Amygdala (tissue), 56 donors: ENCODE data around the gene BIRC7.

ENCODE experiments used
- DNase-seq, 56 donors: peaks; one replicate each; lab custom pipeline; 2025; lab: John Stamatoyannopoulos, UW

The BIRC7 gene

GRCh38 chr20:63261060-63261794 lies 25.5 kb downstream of the BIRC7 start:
- peak in 1 of 56 donors; percentile 5 for DNase-seq

DNA sequence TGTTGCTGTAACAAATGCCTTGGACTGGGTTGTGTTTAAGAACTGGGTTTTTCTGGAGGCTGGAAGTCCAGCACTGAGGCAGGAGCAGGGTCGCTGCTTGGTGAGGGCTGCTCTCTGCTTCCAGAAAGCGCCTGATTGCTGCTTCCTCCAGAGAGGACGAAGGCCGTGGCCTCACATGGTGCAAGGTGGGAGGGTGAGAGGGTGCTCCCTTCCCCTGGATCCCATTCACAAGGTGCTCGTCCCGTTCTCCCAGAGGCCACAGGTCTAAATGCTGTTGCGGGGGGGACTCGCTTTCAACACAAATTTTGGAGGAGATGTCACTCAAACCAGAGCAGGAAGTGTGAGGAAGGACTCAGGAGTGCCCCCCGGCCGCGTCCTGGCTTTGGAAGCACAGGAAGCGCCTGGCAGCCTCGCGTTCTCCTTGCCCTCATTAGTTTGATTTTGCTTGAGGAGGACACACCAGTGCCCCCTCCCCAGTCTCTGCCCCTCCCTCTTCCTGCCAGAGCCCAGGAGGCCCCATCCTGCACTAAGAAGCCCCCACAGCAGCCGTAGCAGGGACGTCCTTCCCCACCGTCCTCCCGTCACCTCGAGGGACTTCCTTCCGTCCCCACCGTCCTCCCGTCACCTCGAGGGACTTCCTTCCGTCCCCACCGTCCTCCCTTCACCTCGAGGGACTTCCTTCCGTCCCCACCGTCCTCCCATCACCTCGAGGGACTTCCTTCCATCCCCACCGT lies 26.3 kb downstream of the BIRC7 start:
- DNase-seq, result no peak

- no peak for DNase-seq
These were observed 27.1 kb downstream of the BIRC7 start for GRCh38 chr20:63262836-63263235.

DNA sequence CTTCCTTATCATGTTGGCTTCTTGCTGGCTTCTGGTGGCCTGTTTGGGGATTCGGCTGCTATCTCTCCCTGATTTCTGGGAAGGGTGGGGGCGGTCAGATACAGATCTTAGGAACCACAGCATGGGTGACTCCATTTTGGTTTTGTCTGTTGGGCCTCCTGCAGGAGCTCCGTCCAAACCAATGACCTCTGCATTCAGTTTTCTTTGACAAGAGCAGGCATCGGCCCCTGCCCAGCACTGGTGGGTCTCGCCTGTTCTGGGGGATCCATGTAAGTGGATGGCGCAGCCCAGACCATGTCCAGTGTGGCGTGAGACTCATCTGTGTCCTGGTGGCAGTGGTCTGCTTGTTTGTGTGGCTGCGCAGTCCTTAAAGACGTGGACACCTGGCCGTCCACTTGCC lies 28.3 kb downstream of the BIRC7 start:
- DNase-seq, result no peak

DNA sequence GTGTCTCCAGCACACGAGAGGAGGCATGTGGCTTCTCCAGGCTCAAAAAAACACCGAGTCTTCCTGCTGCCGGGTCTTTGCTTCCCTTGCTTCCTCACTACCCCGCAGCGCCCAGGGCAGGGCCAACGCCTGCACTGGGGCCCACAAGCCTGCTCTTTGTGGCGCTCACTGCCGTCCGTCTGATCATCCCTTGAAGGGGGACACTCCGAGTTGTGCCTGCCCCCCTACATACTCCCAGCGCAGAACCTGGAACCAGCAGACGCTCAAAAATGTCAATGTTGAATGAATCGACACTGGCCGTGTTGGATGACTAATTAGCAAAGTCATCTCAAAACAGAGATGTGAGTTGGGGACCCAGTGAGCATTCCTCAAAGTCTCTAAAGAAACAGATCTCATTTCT lies 28.8 kb downstream of the BIRC7 start:
- DNase-seq, result peak in 8 of 56 donors; percentile 12 to 30 (median 25)

DNA sequence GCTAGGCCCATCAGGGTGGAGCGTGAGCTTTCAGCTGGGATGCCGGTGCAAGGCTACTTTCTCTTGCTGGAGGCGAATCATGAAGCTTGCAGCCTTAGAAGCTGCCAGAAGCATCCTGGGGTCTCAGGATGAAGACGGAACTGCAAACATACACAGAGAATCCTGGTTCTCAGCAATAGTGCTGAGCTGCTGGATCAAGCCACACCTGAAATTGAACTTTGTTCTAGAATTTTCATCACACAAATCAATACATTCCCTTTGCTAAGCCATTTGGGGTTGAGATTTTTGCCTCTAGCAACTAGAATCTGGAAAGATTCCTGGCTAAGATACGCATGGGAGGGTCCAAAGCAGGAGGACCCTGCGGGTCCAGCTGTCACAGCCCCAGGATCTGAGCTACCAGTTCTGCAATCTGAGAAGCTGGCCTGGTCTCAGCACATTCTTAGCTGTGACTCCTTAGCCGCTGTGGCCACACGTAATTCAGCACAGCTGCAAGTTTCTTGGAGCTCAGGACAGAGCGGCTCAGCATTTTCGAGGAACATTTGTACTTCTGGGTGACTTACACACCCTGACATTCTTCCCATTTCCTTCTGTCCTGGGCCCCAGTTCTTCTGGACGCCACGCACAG lies 30.3 kb downstream of the BIRC7 start:
- DNase-seq, result no peak

DNA sequence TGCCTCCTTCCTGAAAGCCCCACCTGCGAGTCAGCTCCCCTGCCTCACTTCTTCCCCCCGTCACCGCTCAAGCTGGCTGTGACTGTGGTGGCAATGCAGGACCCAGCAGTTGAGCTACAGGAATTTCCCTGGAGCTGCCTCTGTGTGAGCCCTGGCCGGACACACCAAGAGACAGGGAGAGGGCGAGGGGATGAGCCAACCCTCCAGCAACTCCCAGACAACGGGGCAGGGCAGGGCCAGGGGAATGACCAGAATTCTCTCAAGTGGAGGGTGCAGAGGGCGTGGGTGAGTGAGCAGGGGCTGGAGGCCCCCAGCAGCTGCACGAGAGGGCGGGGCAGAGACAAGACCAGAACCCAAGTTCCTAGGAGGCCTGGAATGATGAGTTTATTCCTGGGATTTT lies 32.0 kb downstream of the BIRC7 start:
- no peak for DNase-seq

DNA sequence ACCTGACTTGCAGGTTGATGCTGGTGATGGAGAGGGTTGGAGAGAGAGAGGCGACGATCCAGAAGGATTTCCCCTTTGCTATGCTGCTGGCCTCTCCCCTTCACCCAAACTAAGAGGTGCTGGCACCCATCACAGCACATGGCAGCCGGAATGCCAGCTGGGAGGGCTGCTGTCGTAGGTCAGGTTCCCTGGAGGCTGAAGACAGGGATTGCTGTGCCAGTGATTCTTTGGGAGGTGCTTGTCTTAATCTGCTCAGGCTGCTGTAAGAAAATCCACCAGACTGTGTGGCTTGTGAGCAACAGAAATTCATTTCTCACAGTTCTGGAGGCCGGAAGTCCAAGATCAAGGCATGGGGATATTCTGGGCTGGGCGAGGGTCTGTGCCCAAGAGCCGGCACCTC lies 32.6 kb downstream of the BIRC7 start:
- DNase-seq, result no peak

- no peak for DNase-seq
These were observed 33.1 kb downstream of the BIRC7 start for GRCh38 chr20:63268671-63269439.

DNA sequence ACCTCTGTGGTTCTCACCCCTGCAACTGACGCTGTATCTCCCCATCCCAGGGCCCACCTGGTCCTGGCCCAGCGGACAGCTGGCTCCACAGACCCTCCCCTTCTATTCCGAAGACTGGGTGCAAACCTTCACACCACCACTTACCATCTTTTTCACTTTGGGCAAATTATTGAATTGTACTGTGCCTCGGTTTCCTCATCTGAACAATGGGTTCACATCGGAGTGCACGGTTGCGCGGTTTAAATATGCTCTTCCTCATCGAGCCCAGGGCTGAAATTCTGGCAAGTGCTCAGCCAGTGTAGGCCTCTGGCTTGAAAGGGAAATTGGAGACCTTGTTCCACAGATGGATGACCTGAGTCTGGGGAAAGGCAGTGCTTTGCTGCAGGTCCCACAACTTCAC lies 34.0 kb downstream of the BIRC7 start:
- DNase-seq, result no peak

- DNase-seq, result no peak
These were observed 35.1 kb downstream of the BIRC7 start for GRCh38 chr20:63270606-63271325.

DNA sequence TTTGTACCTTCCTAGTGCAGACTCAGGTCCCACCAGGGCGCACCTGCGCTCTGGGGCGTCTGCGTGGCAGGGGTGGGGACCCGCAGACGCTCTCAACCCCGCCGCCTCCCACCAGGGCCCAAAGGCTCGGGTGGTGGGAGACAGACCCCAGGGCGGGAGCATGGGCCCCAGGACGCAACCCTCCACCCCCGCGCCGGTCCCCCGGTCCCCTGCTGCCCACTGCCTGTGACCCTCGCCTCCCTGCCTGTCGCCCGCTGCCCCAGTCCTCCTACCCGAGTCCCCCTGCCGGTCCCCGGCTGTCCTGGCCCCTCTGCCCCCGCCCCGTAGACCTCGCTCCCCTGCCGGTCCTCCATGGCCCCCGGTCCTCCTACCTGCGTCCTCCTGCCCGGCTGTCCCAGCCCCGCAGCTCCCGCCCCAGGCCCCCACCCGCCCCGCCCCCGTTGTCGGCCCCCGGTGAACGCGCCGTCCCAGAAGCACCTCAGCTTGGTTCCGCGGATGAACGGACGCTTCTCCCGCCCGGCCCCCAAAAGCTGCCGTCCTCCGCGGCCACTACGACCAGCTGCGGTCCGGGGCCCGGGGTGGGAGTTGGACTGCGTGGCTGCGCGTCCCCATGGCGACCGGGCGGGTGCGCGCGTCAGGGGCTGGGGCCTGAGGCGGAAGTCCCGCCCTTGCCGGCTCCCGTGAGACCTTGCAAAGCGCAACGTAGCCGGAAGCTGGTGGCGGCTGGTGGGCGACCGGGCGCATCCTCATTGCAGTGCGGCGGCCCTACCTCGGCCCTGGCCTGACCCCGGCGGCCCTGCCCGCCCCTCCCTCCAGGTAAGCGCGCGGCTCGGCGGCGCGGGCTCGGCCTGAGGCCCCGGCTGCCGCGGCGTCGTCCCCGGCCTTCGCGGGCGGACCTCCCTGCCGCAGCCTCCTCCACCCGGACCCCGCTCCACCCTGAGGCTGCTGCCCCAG lies 36.7 kb downstream of the BIRC7 start, which contains the start of gene ARFGAP1:
Gene ARFGAP1 (plus strand): TSS at position 709 of the 954 bp plus-strand sequence. CDS start 2,768 bp downstream, outside the sequence.
- peak in 55 of 56 donors; percentile 26 to 95 (median 78) for DNase-seq

DNA sequence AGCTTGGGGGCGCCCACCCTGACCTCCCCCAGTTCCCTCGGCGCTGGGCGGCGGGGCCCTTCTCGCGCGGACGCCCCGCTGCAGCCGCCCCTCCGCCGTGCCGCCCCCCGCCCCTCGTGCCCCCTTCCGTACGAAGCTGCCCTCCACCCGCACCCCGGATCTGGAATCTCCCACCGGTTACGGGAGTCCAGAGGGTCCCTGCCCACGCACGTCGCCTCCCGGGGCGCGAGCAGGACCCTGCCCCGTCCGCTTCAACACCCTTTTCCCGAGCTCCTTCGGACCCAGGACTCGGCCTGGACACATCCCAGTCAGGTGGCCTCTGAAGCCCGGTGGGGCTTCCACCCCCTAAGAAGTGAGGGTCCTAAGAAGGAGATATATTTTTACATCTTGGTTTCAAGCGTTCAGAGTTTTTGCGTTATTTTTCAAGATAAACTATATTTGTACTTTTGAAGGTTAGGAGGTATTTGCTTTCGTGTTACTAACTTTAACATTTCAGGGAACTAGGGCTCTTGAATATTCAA lies 37.4 kb downstream of the BIRC7 start:
- no peak for DNase-seq

- no peak for DNase-seq
These were observed 38.1 kb downstream of the BIRC7 start for GRCh38 chr20:63273635-63274380.

- DNase-seq, result no peak
These were observed 38.9 kb downstream of the BIRC7 start for GRCh38 chr20:63274381-63275228.

DNA sequence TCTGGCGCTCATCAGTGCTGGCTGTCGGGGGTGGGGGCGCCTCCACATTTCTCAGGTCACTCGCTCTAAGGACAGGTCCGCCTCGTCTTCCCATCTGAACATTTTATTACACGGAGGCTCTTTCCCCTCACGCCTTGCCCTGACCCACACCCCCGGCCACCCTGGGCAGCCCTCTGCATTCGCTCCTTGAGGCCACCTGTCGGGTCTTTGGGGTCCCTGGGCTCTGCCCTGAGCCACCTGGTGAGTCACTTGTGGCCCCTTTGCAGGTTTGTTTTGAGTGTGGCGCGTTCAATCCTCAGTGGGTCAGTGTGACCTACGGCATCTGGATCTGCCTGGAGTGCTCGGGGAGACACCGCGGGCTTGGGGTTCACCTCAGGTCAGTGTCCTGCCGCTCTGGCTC lies 40.1 kb downstream of the BIRC7 start:
- DNase-seq, result no peak

- DNase-seq, result no peak
These were observed 41.3 kb downstream of the BIRC7 start for GRCh38 chr20:63276956-63277355.
